ENCODE data around the gene DHH. TPM values are rescaled to one million over a fixed set of nuclear protein-coding genes. Genes with fewer than 3 reads are reported as not detected.
"Not testable (repeated sequence)": the region's sequence is repeated elsewhere in the genome, so short reads cannot be mapped to it uniquely, and the experiment has no call there.

DHH gene
- polyA plus RNA-seq, 3 donors: not detected

DNA sequence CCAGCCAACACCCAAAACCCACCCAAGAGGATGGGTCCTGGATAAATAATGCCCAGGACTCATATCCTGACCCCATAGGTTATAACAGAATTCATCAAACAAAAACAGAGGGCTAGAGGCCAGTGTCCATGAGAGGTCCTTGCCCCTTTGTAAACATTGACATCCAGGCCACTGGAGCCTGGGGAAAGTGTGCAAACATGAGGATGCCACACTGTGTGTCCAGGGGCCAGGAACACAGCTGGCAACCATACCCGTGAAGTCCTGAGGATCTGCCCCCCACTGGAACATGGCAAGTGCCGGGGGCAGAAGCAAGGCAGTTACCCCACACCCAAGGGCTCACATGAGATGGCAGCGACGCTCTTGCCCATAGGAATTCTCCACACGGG, 29.8 kb downstream of the DHH start:
- peaks cover 14% of the 10 kb centered on the region for H3K79me2 ChIP-seq (ENCODE audit: insufficient read depth, low read length)
- no peak overlapping the region for H3K4me3 ChIP-seq (replicated peaks in 1 of 3; ENCODE audit: low read depth in 2 of 3, low read length in 3 of 3)
- Mint-ChIP-seq H3K27me3 (ENCODE audit: low read depth in 3 of 3) (peaks cover 1 to 9% (median 2%) of the 10 kb centered on the region in 3 donors), H3K4me1 (peaks cover 22% of the 10 kb centered on the region), H3K9me3 (peaks cover 0 to 1% (median 0%) of the 10 kb centered on the region in 7 donors), H3K4me3 (no peak overlapping the region), H3K36me3 (no peaks in the 10 kb centered on the region), H3K27ac (no peak overlapping the region)
- no peak overlapping the region for H3K27ac ChIP-seq (ENCODE audit: low read depth in 1 of 2, low read length in 2 of 2)
- H3K9me3 ChIP-seq (replicated peaks in 1 of 2; ENCODE audit: control insufficient read depth in 1 of 2, insufficient read depth in 1 of 2, low read length in 2 of 2): no peaks in the 10 kb centered on the region
- no peak overlapping the region for H2AFZ ChIP-seq (ENCODE audit: insufficient read depth, low read depth, low read length, poor library complexity, severe bottlenecking)
- no peaks in the 10 kb centered on the region for H3K27me3 ChIP-seq (ENCODE audit: control insufficient read depth in 2 of 2, insufficient read depth in 2 of 2, low read length in 2 of 2)
- H3K36me3 ChIP-seq (replicated peaks in 1 of 2; ENCODE audit: control insufficient read depth in 1 of 2, insufficient read depth in 2 of 2, low read length in 2 of 2): no peaks in the 10 kb centered on the region
- TF ChIP-seq, protein P1, sequence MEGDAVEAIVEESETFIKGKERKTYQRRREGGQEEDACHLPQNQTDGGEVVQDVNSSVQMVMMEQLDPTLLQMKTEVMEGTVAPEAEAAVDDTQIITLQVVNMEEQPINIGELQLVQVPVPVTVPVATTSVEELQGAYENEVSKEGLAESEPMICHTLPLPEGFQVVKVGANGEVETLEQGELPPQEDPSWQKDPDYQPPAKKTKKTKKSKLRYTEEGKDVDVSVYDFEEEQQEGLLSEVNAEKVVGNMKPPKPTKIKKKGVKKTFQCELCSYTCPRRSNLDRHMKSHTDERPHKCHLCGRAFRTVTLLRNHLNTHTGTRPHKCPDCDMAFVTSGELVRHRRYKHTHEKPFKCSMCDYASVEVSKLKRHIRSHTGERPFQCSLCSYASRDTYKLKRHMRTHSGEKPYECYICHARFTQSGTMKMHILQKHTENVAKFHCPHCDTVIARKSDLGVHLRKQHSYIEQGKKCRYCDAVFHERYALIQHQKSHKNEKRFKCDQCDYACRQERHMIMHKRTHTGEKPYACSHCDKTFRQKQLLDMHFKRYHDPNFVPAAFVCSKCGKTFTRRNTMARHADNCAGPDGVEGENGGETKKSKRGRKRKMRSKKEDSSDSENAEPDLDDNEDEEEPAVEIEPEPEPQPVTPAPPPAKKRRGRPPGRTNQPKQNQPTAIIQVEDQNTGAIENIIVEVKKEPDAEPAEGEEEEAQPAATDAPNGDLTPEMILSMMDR (IDR thresholded peaks at IDR 0.05): no peak
- H3K9ac ChIP-seq (ENCODE audit: insufficient read depth, low read length, poor library complexity, severe bottlenecking): no peak overlapping the region
- no peaks in the 10 kb centered on the region for H4K20me1 ChIP-seq (ENCODE audit: insufficient read depth, low read length)
- peaks cover 16 to 19% of the 10 kb centered on the region in 2 donors for H3K4me1 ChIP-seq (ENCODE audit: control insufficient read depth in 1 of 2, insufficient read depth in 2 of 2, low read length in 2 of 2)
- no CpG with 5 or more reads among the region's 5 CpGs for WGBS (ENCODE audit: insufficient coverage)
- DNase-seq: no peak
- no peak overlapping the region for H3K4me2 ChIP-seq (replicated peaks; ENCODE audit: extremely low read depth, low read length, poor library complexity, severe bottlenecking)
- intact Hi-C loops (cut with micrococcal nuclease): loop anchor here in 1 of 2 donors (5.0 to 10.0 kb wide), 2 partner anchors 33 to 280 kb away; partner anchors contain the start of gene DNAJC22

DNA sequence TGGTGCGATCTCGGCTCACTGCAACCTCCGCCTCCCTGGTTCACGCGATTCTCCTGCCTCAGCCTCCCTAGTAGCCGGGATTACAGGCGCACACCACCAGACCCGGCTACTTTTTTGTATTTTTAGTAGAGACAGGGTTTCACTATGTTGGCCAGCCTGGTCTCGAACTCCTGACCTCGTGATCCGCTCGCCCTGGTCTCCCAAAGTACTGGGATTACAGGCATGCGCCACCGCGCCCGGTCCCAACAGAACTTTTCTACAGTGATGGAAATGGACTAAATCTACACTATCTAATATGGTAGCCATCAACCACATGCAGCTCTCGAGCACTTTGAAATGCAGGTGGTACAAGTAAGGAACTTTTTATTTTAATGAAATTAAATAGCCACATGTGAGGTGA, 32.7 kb downstream of the DHH start:
- intact Hi-C loops (cut with micrococcal nuclease): loop anchor here in 1 of 2 donors (5.0 to 10.0 kb wide), 2 partner anchors 35 to 283 kb away; partner anchors contain the start of gene DNAJC22
- H3K4me3 Mint-ChIP-seq; H3K27me3 ChIP-seq (ENCODE audit: control insufficient read depth in 2 of 2, insufficient read depth in 2 of 2, low read length in 2 of 2); H3K4me2 ChIP-seq (replicated peaks; ENCODE audit: extremely low read depth, low read length, poor library complexity, severe bottlenecking); DNase-seq; H3K36me3 ChIP-seq (replicated peaks in 1 of 2; ENCODE audit: control insufficient read depth in 1 of 2, insufficient read depth in 2 of 2, low read length in 2 of 2); H3K27me3 Mint-ChIP-seq (ENCODE audit: low read depth in 3 of 3); H3K9me3 Mint-ChIP-seq; H3K36me3 Mint-ChIP-seq; H2AFZ ChIP-seq (ENCODE audit: insufficient read depth, low read depth, low read length, poor library complexity, severe bottlenecking); H3K9me3 ChIP-seq (replicated peaks in 1 of 2; ENCODE audit: control insufficient read depth in 1 of 2, insufficient read depth in 1 of 2, low read length in 2 of 2); H3K4me3 ChIP-seq (replicated peaks in 1 of 3; ENCODE audit: low read depth in 2 of 3, low read length in 3 of 3); H3K27ac ChIP-seq (ENCODE audit: low read depth in 1 of 2, low read length in 2 of 2); H3K27ac Mint-ChIP-seq; H3K9ac ChIP-seq (ENCODE audit: insufficient read depth, low read length, poor library complexity, severe bottlenecking): not testable (repeated sequence)
- 99% methylated on average over 9 of the region's 17 CpGs for WGBS (ENCODE audit: insufficient coverage)
- Histone ChIP-seq H4K20me1 (ENCODE audit: insufficient read depth, low read length) (peaks cover 23% of the 10 kb centered on the region), H3K79me2 (ENCODE audit: insufficient read depth, low read length) (peaks cover 42% of the 10 kb centered on the region), H3K4me1 (ENCODE audit: control insufficient read depth in 1 of 2, insufficient read depth in 2 of 2, low read length in 2 of 2) (peaks cover 30 to 33% of the 10 kb centered on the region in 2 donors)
- H3K4me1 Mint-ChIP-seq: peaks cover 37% of the 10 kb centered on the region
